HG03095 (cell line): ENCODE data around the gene FBXO24.

Experiments used
- ATAC-seq: cut with Tn5 transposase; IDR thresholded peaks from one replicate; pipeline ENCODE4 v1.9.1; 2021; ENCODE audit warnings: moderate library complexity; ENCODE audit not compliant: unreplicated experiment

FBXO24 gene

GRCh38 chr7:100614308-100614861 lies 28.3 kb downstream of the FBXO24 start:
- no peak for ATAC-seq

- ATAC-seq, result no peak
These were observed 34.1 kb downstream of the FBXO24 start for GRCh38 chr7:100620239-100620638.

GRCh38 chr7:100620804-100621203 lies 34.7 kb downstream of the FBXO24 start:
- ATAC-seq, result no peak

- no peak for ATAC-seq
These were observed 35.4 kb downstream of the FBXO24 start for GRCh38 chr7:100621554-100621953.

GRCh38 chr7:100623951-100624824 lies 38.1 kb downstream of the FBXO24 start:
- no peak for ATAC-seq

GRCh38 chr7:100626055-100626454 lies 39.9 kb downstream of the FBXO24 start:
- ATAC-seq, result no peak

- ATAC-seq, result peak; percentile 77
These were observed 40.6 kb downstream of the FBXO24 start for GRCh38 chr7:100626530-100627237.

GRCh38 chr7:100627238-100627549 lies 41.1 kb downstream of the FBXO24 start:
- no peak for ATAC-seq

- no peak for ATAC-seq
These were observed 43.1 kb downstream of the FBXO24 start for GRCh38 chr7:100629117-100629716.

GRCh38 chr7:100630066-100630465 lies 43.9 kb downstream of the FBXO24 start:
- ATAC-seq, result no peak

GRCh38 chr7:100632951-100633717 lies 47.0 kb downstream of the FBXO24 start:
- ATAC-seq, result no peak

GRCh38 chr7:100639995-100640516 lies 53.9 kb downstream of the FBXO24 start:
- no peak for ATAC-seq

GRCh38 chr7:100640517-100641440 lies 54.7 kb downstream of the FBXO24 start:
- ATAC-seq, result no peak

- no peak for ATAC-seq
These were observed 55.3 kb downstream of the FBXO24 start, which contains the start of gene TFR2 for GRCh38 chr7:100641463-100641859. TFR2 (minus strand) TSS chr7:100641552; CDS start chr7:100641509, 43 bp downstream.

GRCh38 chr7:100641860-100642533 lies 55.9 kb downstream of the FBXO24 start:
- ATAC-seq, result no peak

GRCh38 chr7:100642534-100642907 lies 56.4 kb downstream of the FBXO24 start:
- ATAC-seq, result no peak

- ATAC-seq, result no peak
These were observed 63.9 kb downstream of the FBXO24 start for GRCh38 chr7:100649826-100650565.
